HG03565 (cell line): Measurements from ENCODE around the gene NRXN2.

Experiments used
- ATAC-seq: cut with Tn5 transposase; IDR thresholded peaks from one replicate; pipeline ENCODE4 v1.9.1; 2021; ENCODE audit warnings: mild to moderate bottlenecking, moderate library complexity; ENCODE audit not compliant: unreplicated experiment

NRXN2 gene

GRCh38 chr11:64594159-64594939 is 128.6 kb downstream of the NRXN2 start:
- ATAC-seq, result no peak

GRCh38 chr11:64593156-64594105 is 129.6 kb downstream of the NRXN2 start:
- no peak for ATAC-seq

GRCh38 chr11:64592656-64593055 is 130.3 kb downstream of the NRXN2 start:
- ATAC-seq, result no peak

- no peak for ATAC-seq
Measured at GRCh38 chr11:64592234-64592615, 130.8 kb downstream of the NRXN2 start.

GRCh38 chr11:64591257-64592233 is 131.5 kb downstream of the NRXN2 start:
- no peak for ATAC-seq

- no peak for ATAC-seq
Measured at GRCh38 chr11:64590763-64591221, 132.2 kb downstream of the NRXN2 start, which contains the start of gene SLC22A12. SLC22A12 (plus strand) TSS chr11:64591220; CDS start chr11:64591557, 337 bp downstream.

- ATAC-seq, result no peak
Measured at GRCh38 chr11:64588701-64589100, 134.3 kb downstream of the NRXN2 start.

GRCh38 chr11:64586366-64586765 is 136.6 kb downstream of the NRXN2 start:
- ATAC-seq, result no peak

- ATAC-seq, result no peak
Measured at GRCh38 chr11:64585150-64585549, 137.8 kb downstream of the NRXN2 start.

GRCh38 chr11:64583296-64584262 is 139.4 kb downstream of the NRXN2 start:
- no peak for ATAC-seq

GRCh38 chr11:64582885-64583284 is 140.1 kb downstream of the NRXN2 start:
- ATAC-seq, result no peak

- no peak for ATAC-seq
Measured at GRCh38 chr11:64581057-64581523, 141.9 kb downstream of the NRXN2 start.

- ATAC-seq, result no peak
Measured at GRCh38 chr11:64580412-64580811, 142.6 kb downstream of the NRXN2 start.

- no peak for ATAC-seq
Measured at GRCh38 chr11:64577202-64577601, 145.8 kb downstream of the NRXN2 start.

GRCh38 chr11:64572143-64572542 is 150.9 kb downstream of the NRXN2 start:
- no peak for ATAC-seq

- ATAC-seq, result no peak
Measured at GRCh38 chr11:64571410-64572091, 151.4 kb downstream of the NRXN2 start.

- ATAC-seq, result no peak
Measured at GRCh38 chr11:64571050-64571409, 152.0 kb downstream of the NRXN2 start.

GRCh38 chr11:64570341-64570740 is 152.7 kb downstream of the NRXN2 start:
- no peak for ATAC-seq
